HG02885 (cell line): ENCODE data around the gene DNAJC12.
A peak's percentile ranks its signal among the peaks of the same experiment; 100 is the strongest.
"Not testable (repeated sequence)": the region's sequence is repeated elsewhere in the genome, so short reads cannot be mapped to it uniquely, and the experiment has no call there.

Source experiments
- ATAC-seq: cut with Tn5 transposase; IDR thresholded peaks from one replicate; pipeline ENCODE4 v1.9.1; 2021; ENCODE audit warnings: mild to moderate bottlenecking; ENCODE audit not compliant: unreplicated experiment, poor library complexity

DNAJC12 gene

GRCh38 chr10:67841737-67842136, 3.7 kb upstream of the DNAJC12 start:
- ATAC-seq: no peak

- no peak for ATAC-seq
Measured at GRCh38 chr10:67839951-67840350, 2.0 kb upstream of the DNAJC12 start.

GRCh38 chr10:67839511-67839910, 1.5 kb upstream of the DNAJC12 start:
- not testable (repeated sequence) for ATAC-seq

GRCh38 chr10:67836972-67837371, 1.0 kb downstream of the DNAJC12 start:
- no peak for ATAC-seq

GRCh38 chr10:67836488-67836887, 1.5 kb downstream of the DNAJC12 start:
- ATAC-seq: no peak

GRCh38 chr10:67835541-67836394, 2.2 kb downstream of the DNAJC12 start:
- ATAC-seq: not testable (repeated sequence)

- ATAC-seq: no peak
Measured at GRCh38 chr10:67834375-67834774, 3.6 kb downstream of the DNAJC12 start.

GRCh38 chr10:67827811-67828210, 10.2 kb downstream of the DNAJC12 start:
- ATAC-seq: no peak

GRCh38 chr10:67819768-67820204, 18.2 kb downstream of the DNAJC12 start:
- ATAC-seq: peak; percentile 77

GRCh38 chr10:67818323-67818722, 19.7 kb downstream of the DNAJC12 start:
- no peak for ATAC-seq

- ATAC-seq: no peak
Measured at GRCh38 chr10:67816719-67817118, 21.3 kb downstream of the DNAJC12 start.

- no peak for ATAC-seq
Measured at GRCh38 chr10:67815571-67816059, 22.4 kb downstream of the DNAJC12 start.

- no peak for ATAC-seq
Measured at GRCh38 chr10:67812007-67812406, 26.0 kb downstream of the DNAJC12 start.

GRCh38 chr10:67809107-67809506, 28.9 kb downstream of the DNAJC12 start:
- ATAC-seq: no peak

GRCh38 chr10:67808704-67809103, 29.3 kb downstream of the DNAJC12 start:
- ATAC-seq: no peak

- no peak for ATAC-seq
Measured at GRCh38 chr10:67807855-67808456, 30.0 kb downstream of the DNAJC12 start.

- no peak for ATAC-seq
Measured at GRCh38 chr10:67804395-67804678, 33.7 kb downstream of the DNAJC12 start.

- peak; percentile 91 for ATAC-seq
Measured at GRCh38 chr10:67803588-67804394, 34.2 kb downstream of the DNAJC12 start.

GRCh38 chr10:67802767-67803538, 35.0 kb downstream of the DNAJC12 start:
- peak; percentile 45 for ATAC-seq

GRCh38 chr10:67801118-67801517, 36.9 kb downstream of the DNAJC12 start:
- no peak for ATAC-seq
